GM18520 (cell line): Measurements from ENCODE around the gene ARL5C.
A peak's percentile ranks its signal among the peaks of the same experiment; 100 is the strongest.
"Not testable (repeated sequence)": the region's sequence is repeated elsewhere in the genome, so short reads cannot be mapped to it uniquely, and the experiment has no call there.

ENCODE experiments used
- ATAC-seq: cut with Tn5 transposase; IDR thresholded peaks from one replicate; pipeline ENCODE4 v1.9.1; 2021; ENCODE audit not compliant: unreplicated experiment

ARL5C gene

GRCh38 chr17:39168503-39168902 lies 2.5 kb upstream of the ARL5C start:
- not testable (repeated sequence) for ATAC-seq

DNA sequence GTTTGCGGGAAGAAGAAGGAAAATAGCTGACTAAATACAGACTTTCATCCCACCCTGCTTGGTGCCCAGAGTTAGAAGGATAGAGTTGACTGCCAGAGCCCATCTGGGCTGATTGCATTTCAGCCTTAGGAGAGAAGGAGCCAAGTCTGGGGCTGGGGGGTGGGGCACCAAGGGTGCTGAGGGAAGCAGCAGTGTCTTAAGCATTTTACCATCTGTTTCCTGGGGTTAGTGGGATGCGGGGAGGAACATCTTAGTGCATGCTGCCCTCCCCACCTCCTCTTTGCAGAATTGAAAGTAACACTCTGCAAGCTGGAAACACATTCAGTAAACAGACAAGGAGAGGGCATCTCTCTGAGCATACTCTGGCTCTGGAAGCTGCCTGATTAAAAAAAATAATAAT lies 1.5 kb upstream of the ARL5C start:
- ATAC-seq = no peak

DNA sequence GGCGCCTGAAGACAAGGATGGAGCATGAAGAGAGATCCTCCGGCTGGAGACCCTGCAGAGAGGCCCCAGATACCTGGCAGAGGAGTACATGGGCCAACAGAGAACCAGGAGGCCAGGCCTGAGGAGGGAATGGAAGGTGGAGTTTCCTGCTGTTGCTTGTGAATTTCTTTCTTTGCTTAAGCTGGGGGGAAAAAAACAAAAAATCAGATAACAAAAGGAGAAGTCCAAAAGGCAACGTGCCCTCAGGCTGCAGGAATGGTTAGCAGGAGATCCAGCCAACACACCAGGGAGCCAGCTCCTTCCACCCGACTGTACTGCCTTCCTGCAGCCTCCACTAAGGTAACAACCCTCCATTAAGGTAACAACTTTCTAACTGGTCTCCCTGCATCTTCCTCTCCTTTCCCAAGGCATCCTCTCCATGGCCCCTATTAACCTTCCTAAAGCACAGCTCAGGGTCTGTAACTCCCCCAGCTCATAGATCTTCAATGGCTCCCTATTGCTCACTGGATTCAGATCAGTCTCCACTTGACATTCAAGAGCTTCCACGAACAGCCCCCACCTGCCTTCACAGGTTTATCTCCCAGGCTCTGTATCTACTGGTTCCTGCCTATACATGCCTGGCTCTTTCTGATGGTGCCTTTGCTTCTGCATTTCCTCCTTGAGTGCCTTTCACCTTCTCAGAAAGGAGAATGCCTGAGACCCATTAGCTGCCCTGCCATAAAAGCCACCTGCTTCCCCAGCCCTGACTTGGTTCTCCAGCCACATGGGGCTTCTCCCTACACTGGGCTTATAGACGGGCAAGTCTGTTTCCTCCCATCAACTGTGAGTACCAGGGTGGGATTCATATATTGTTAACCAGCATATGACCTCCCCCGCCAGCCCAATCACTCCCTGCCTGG lies 725 bp upstream of the ARL5C start:
- ATAC-seq = no peak

DNA sequence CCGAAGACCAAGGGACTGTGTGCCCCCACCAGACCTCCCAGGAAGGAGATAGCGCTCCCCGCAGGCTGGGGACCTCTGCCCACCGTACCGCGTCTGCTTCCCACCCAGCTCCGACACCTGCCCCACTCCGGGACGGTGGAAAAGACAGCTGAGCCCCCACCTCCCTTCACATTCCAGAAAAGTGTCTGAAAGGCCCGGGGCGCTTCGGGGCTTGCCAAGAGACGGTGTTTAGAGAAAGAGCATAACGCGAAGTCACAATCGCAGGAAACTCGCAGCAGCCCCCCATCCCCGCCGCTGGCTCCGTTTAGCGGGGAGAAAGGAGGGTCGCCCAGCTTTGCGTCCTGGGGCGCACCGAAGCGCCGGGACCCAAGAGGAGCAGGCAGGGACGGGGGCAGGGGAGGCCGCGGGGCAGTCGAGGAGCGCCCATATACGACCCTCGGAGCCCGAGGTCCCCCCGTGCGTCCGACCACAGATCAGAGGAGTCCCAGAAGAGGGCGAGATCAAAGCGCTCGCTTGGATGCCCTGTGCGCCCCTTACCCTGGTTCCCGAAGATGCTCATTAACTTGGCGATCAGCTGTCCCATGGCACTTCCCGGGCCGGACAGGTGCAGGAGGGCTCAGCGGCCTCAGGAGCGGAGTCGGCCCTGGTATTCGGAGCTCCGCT lies 652 bp downstream of the ARL5C start:
- ATAC-seq = no peak

- no peak for ATAC-seq
Observed at GRCh38 chr17:39164675-39165143, 1.3 kb downstream of the ARL5C start.

- ATAC-seq = no peak
Observed at GRCh38 chr17:39161962-39162361, 4.0 kb downstream of the ARL5C start.

GRCh38 chr17:39158623-39159022 lies 7.3 kb downstream of the ARL5C start:
- no peak for ATAC-seq

DNA sequence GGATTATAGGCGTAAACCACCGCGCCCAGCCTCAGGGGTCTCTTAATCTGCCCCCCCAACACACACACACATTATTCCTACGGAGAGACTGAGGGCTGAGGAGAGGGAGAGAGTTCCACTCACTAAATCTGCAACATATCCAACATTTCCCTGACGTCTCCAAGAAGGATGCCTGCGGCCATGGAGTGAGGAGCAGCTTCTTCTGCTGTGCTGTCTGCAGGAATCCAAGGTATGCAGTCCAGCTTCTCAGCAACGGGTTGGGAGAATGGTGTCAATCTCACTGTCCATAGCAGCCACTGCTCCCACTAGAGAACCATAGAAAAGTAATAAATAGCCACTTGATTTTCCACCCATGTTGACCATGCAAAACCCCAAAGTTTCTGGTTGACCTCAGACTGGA lies 9.5 kb downstream of the ARL5C start:
- no peak for ATAC-seq

GRCh38 chr17:39155654-39156053 lies 10.3 kb downstream of the ARL5C start:
- ATAC-seq = no peak

DNA sequence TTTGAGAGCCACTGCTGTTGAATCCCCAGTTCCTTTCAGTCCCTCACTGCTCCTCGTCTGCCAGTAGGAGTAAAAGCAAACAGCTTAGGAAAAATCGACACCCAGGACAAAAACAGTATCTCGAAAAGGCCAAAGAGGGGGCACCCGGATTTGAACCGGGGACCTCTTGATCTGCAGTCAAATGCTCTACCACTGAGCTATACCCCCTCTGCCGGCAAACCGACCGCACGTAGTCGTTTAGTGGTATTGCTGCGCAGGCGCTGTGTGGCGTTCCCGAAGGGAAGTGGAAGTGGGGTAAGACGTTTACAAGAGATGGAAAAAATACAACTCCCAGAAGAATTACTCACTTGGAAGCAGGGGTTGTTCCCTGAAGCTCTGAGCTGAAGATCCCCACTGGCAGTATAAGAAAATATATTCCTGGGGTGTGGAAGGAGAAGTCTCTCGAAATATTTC lies 12.3 kb downstream of the ARL5C start:
- ATAC-seq = peak; percentile 41

DNA sequence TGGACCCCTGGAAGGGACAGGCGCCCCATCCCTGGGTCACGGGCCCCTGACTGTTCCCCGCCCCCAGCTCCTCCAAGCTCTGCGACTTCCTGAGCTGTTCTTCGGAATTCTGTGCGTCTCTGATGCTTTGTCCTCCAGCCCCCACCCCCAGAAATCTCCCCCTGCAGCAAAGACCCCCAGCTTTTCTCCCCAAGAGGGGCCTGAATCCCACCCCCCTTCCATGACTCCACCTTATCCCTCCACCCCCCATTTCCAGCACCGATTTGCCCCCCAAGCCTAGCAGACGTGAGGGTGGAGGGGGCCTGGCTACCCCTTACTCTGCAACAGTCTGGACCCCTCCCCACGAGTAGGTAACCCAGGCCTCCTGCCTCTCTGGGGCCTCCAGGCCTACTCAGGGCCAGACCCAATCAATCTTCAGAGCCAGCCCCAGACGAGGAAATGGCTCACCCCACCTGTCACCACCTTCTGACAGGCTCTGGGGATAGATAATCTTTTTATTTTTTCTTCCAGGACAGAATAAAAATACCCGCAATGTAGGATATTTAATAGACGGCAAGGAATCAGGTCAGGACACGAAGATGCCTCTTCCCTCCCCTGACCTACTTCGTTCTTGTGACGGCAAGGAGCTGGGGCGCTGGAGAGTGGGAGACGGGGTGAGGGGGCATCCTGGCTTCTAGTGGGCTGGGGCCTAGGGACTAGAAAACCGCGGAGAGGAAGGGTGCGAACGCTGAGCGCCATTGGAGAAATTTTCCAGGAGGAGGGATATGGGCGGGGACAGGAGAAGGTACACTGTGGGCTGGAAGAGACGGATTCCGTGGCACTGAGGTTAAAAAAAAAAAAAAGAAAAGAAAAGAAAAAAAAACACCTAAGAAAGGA lies 13.8 kb downstream of the ARL5C start:
- ATAC-seq = no peak

DNA sequence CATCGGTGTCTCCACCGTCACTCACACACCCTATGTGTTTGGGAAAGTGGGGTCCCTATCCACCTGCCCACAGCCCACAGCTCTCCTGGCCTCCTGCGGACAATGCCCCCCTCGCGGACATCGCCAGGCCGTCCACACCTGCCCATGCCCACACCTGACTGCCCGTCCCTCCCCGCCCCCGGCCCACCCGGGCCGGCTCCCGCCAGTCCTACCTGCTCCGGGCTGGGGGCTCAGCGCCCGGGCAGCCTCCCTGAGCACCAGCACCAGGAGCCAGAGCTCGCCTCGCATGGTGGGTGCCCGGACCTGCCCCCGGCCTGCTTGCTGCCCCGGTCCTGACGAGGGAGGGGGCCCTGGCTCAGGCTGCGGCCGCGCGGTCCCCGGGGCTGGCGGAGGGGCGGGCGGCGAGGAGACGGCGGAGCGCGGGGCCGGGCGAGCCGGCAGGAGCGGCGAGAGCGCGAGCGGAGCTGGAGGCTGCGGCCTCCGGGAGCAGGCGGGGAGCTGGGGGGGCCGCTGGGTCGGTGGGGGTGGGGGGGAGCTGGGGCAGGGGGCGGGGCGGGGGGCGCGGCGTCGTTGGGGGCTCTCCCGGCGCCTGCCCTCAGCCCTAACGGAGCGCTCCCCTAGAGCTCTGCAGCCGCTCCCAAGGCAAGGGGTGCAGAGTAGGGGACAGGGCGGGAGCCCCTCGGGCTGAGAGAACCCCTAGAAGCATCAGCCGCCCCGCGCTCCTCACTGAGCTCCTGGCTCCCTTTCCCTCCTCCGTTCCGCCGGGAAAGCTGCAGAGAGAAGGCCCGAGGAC lies 14.6 kb downstream of the ARL5C start, which contains the start of gene PLXDC1:
TSS of gene PLXDC1 (minus strand) at position 488 of the 793 bp plus-strand sequence. CDS start at position 288, 200 bp downstream.
- no peak for ATAC-seq

GRCh38 chr17:39150795-39151149 lies 15.2 kb downstream of the ARL5C start:
- ATAC-seq = no peak

DNA sequence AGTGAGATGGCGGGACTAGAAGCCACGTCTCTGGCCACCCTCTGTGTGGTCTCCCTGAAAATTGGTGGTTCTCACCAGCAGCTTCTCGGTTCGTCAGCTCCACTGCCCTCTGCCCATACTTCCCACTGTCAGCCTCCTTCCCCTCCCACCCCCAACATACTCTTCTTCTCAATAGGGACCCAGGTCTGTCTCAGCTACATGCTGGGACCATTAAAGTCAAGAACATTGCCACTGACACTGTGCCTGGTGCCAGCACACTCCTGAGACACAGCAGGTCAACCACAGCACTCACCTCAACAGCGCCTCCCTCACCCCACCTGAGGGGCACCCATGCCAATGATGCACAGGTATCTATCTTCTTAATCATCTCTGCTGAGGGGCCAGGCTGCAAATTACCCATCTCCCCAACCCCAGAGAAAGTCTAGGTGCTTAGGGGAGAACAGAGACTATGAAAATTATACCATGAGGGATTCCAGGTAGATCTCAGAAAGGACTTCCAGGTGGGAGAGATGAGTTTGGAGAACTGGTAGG lies 15.8 kb downstream of the ARL5C start:
- no peak for ATAC-seq

DNA sequence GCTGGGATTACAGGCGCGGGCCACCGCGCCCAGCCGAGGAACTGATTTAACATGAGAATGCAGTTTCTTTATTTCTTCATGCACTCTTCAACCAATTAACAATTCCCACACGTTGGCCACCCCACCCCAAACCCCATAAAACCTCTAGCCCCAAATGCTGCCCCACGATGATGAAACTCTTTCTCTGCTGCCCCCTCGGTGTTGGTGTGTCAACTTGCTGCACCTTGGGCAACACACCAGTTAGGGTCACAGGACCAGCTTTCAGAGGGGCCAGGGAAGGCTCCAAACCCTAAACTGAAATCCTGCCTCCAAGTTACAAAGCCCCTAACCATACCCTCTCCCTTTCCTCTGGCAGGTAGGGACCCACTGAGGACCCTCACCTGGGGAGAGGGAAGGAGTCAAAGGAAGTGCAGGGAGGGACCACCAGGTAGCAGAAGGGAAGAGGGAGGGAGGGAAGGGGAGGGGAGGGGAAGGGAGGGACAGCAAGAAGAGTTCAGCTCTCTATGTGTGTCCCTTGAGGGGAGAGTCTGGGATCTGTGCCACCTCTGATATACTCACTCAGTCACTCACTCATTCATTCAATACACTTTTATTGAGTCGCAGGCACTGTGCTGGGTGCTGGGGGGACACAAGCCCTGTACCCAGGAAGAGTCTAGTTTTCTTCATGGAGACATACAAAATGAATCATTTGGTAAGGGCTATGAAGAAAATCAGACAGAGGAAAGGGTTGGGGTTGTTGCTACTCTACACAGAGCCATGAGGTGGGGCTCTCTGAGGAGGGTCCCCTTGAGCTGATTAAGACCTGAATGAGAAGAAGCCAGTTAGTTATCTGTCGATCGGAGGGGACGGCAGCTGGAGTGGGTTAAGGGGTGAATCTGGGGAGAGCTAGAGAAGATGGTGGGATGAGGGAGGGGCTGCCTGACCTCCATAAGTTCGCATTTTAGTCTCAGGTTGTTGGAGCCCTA lies 18.5 kb downstream of the ARL5C start:
- no peak for ATAC-seq

- no peak for ATAC-seq
Observed at GRCh38 chr17:39146273-39146672, 19.7 kb downstream of the ARL5C start.

- no peak for ATAC-seq
Observed at GRCh38 chr17:39145143-39145542, 20.8 kb downstream of the ARL5C start.

DNA sequence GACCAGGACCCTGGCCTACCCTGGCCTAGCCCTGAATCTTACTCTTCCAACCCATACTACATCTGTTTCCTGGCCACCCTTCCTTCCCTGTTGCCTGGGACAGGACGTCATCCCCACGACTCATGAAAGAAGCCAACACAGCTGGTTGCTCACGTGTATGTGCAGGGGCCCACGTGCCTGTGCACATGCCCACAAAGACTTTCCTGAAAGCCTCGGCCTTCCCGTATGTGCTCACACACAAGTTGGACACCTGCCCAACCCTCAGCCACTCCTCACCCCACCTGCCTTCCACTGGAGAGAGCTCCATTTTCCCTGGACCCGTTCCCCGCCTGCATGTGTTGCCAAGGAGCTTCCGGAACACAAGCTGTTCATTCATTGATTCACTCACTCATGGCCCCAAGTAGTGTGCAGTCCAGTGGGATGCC lies 21.5 kb downstream of the ARL5C start:
- no peak for ATAC-seq

DNA sequence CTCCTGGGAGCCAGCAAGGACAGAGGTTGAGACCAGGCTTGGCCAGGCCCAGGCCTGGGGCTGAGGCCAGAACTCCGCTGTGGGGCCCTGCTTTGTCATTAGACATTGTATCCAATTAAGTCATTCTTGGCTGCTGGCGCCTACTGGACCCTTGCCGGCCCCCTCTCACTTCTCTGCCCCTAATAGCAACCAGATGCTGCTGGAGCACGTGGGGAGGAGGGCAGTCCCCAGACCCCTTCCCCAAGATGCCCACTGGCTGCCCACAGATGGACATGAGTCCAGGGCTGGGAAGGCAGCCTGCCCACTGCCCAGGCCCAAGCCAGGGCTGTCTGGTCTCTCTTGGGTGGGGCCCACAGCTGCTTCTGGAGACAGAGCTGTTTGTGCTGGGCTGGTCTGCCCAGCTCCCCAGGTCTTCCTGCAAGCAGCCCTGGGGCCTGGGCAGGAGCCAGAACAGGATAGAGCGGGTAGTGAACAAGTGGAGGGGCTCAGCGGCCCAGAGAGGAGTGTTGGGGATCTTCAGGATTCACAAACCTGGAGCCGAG lies 22.3 kb downstream of the ARL5C start:
- ATAC-seq = no peak
